Adipose tissue (tissue), 3 donors: ENCODE data around the gene TOR1A. TPM values are rescaled to one million over a fixed set of nuclear protein-coding genes. Genes with fewer than 3 reads are reported as not detected.

Experiments
- H3K27ac ChIP-seq: one replicate; pipeline ENCODE4 v1.5.1; 2013; ENCODE audit warnings: low read depth, low read length
- WGBS, 3 donors: extraction: QIAGEN DNeasy Blood & Tissue Kit; methylation state at CpG; one replicate each; pipeline ENCODE4 v1.1.7; 2013; 5-methylcytosine and 5-hydroxymethylcytosine counted together
- polyA plus RNA-seq, 3 donors: library from polyadenylated mRNA; stranded (reverse); fragments of 200-250 nt; gene quantifications; one replicate each; pipeline ENCODE4 v1.2.3, GENCODE V29; 2013
- donor health status: healthy with polysubstance abuse.
- donor health status: Bipolar disorder and iron deficiency.
- donor health status: healthy.

TOR1A gene
- polyA plus RNA-seq = 10 to 100 TPM; 16.0 to 29.6 (median 16.1) TPM

DNA sequence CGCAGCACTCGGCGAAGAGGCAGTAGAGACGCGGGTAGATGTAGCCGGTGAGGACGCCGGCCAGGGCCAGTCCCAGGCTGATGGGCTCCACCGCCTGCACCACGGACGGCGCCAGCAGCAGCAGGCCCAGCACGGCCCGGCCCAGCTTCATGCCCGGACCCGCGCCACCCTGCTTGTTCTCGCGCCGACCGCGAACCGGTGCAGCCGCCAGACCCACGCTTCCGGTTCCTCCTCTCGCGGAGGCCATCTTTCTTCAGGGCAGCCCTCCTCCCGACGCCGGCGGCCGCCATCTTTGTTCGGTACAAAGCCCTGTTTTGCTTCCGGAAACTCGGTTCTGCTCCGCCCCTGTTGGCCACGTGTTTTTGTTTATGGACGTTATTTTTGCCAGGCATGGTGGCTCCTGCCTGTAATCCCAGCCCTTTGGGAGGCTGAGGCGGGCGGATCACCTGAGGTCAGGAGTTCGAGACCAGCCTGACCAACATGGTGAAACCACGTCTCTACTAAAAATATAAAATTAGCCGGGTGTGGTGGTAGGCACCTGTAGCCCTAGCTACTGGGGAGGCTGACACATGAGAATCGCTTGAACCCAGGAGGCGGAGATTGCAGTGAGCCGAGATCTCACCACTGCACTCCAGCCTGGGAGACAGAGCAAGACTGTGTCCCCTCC is at the start of gene TOR1A:
TOR1A (minus strand) TSS at position 202 of the 667 bp plus-strand sequence; CDS start at position 151, 51 bp downstream.
- H3K27ac ChIP-seq = peak within 1 kb of the TSS; percentile 34
- WGBS, 3 donors = 4 to 5% (median 4%) methylated on average over 41 to 47 of the region's 47 CpGs

DNA sequence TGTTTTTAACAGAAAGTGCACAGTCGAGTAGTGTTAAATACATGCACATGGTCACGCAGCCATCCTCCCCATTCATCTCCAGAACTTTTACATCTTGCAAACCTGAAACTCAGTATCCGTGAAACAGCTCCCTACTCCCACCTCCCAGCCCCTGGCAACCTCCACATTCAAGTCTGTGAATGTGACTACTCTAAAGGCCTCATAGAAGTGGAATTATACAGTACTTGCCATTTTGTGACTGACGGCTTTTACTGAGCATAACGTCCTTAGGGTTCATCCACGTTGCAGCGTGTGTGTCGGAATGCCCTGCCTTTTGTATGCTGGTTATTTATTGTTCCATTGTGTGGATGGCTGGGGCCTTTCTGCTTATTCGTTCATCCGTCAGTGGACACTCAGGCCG is 47.1 kb upstream of the TOR1A start:
- WGBS, 3 donors = 90 to 96% (median 94%) methylated on average over 10 to 11 of the region's 11 CpGs
- no peak overlapping the region for H3K27ac ChIP-seq

DNA sequence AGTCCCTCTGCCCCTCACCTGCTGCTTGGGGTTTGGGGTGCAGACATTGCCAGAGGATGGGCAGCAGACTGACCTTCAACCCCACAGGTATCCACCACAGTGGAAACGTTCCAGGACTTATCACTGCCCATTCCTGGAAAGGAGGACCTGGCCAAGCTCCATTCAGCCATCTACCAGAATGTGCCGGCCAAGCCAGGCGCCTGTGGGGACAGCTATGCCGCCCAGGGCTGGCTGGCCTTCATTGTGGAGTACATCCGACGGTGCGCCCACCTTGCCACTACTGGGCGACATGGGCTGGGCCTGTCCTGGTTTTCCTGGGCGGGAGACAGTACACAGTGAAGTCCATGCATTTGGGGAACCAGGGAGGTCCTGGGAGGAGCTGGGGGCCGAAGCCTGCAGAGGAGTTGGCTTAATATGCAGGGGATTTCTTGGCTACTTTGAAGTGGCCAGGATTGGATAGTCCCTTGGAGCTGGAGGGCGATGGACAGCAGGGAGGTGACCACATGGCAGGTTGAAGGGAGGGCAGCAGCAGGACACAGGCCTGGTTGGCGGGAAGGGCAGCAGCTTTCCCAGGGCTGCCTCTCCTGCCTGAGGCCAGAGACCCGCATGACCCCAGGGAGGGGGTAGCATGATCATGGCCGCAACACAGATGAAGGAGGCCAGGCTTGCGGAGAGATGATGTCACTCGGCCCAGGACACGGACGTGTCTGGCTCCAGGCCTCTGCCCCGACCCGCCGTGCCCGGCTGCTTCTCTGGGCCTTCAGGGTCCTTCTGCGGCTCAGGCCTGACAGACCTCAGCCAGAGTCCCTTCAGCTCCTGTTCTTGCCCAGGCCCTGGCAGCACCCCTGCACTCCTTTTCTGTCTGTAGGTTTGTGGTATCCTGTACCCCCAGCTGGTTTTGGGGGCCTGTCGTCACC is 45.9 kb upstream of the TOR1A start:
- no peak overlapping the region for H3K27ac ChIP-seq
- 90 to 91% (median 91%) methylated on average over 22 to 24 of the region's 24 CpGs for WGBS, 3 donors

GRCh38 chr9:129868872-129869486 is 45.0 kb upstream of the TOR1A start:
- WGBS, 3 donors = 76 to 86% (median 81%) methylated on average over 28 of the region's 28 CpGs
- H3K27ac ChIP-seq = no peak overlapping the region

DNA sequence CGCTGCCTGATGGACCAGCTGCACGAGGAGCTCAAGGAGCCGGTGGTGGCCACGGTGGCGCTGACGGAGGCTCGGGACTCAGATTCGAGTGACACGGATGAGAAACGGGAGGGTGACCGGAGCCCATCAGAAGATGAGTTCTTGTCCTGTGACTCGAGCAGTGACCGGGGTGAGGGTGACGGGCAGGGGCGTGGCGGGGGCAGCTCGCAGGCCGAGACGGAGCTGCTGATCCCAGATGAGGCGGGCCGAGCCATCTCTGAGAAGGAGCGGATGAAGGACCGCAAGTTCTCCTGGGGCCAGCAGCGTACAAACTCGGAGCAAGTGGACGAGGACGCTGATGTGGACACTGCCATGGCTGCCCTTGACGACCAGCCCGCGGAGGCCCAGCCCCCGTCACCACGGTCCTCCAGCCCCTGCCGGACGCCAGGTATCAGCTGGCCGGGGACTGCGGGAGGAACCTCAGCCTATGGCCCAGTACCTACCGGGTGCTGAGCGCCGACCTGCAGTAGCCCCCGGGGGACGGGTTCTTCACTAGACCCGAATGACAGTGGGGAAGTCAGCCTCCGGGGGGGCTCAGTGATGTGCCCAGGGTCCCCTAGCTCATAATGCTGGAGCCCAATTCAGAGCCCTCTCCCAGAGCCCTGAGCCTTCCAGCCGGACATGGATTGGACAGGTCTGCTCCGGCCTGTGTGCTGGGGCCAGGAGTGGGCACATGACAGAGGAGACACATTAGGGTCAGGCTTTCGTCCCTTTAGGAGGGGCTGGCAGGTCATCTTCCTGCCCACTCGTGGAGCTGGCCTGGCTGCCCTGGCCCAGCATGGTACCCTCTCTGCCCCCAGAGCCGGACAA is 44.3 kb upstream of the TOR1A start:
- 87 to 89% (median 87%) methylated on average over 47 to 48 of the region's 48 CpGs for WGBS, 3 donors
- H3K27ac ChIP-seq = no peak overlapping the region

DNA sequence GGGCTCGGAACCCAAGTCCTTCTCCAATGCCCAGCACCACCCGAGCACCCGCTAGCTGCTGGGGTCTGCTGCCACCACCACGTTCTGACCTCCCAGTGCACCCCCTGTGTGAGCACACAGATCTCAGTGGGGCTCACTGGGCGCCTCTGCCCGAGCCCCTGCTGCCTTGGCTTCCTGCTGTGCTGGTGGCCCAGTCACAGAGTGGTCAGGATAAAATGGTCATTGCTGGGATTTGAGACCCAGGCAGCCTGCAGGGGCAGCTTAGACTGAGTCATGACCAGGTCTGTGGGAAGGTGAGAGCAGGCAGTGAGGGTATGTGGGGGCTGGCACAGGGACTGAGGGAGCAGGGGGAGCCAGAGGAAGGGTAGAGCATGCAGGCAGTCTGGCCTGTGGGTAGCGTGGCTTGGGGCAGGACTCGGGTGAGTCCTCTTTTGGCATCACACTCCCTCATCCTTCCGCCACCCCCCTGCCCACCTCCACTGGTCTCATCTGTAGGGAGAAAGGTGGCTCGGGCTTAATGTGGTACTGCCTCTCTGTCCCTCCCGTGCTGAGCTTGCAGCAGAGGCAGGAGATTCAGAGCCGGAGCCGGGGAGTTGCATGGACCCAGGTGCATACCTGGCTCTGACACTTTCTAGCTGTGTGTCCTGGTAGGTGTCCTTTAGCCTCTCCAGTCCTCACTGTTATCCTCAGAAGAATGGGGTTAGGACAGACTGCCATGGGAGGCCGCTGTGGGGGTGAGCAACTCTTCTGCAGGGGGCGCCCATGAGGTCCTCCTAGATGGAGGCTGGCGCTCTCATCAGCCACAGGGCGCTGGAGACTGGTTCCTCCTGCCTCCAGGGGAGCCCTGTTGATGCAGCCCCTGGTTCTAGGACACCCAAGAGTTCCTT is 43.4 kb upstream of the TOR1A start:
- H3K27ac ChIP-seq = no peak overlapping the region
- WGBS, 3 donors = 78 to 81% (median 80%) methylated on average over 15 to 17 of the region's 17 CpGs

DNA sequence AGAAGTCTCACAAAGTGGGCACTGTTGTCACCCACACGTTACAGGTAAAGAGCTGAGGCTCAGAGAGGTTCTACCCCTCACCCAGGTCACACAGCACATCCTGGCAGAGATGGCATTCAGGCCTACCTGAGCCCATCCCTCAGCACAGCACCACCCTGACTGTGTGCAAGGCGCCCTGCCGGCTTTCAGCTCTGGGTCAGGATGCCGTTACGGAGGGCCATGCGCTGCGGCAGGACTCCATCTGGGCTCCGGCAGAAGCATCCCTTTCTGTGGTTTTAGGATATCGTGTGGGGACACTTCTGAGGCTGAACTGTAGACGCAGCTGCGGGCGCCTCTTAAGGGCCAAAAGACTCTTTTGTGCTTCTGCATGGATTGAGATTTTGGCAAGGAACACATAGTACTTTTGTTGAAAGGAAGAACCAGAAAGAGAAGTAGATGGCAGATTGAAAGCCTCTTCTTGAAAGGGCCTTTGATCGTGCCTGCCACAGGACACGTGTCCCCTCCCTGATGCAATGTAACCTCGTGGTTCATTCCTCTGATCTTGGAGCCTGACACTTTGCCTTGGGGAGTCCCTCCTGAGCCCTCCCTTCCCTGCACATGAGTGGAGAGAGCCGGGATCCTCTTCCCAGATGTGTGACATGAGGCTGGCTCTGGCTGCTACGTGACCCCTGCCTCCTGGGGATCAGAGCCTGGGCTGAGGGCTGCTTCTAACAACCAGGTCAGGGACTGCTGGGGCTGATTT is 42.6 kb upstream of the TOR1A start:
- WGBS, 3 donors = 67 to 83% (median 73%) methylated on average over 17 of the region's 17 CpGs
- no peak overlapping the region for H3K27ac ChIP-seq

DNA sequence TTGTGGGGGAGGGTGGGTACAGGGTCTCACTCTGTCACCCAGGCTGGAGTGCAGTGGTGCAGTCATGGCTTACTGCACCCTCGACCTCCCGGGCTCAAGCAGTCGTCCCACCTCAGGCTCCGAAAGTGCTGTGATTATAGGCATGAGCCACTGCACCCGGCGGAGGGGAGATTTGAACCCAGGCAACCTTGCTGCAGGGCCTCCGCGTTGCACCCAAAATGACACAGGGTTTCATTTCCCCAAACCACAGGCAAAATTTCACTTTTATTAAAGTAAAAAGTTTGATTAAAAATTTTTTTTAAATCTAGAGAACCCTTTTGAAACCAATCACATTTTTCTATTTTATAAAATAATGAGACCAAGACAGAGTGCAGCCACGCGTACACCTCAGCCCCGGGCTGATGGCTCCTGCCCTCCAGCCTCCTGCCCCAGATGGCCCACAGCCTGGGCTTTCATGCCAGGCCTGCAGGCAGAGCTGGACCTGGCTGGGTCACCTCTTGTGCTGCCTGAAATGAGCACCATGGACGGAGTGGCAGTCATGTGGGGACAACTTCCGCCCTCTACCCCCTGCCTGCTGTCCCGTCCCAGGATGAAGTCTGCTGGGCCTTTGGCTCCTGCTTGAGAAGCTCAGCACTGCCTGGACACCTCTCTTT is 41.9 kb upstream of the TOR1A start:
- no peak overlapping the region for H3K27ac ChIP-seq
- 70 to 87% (median 73%) methylated on average over 14 of the region's 14 CpGs for WGBS, 3 donors

DNA sequence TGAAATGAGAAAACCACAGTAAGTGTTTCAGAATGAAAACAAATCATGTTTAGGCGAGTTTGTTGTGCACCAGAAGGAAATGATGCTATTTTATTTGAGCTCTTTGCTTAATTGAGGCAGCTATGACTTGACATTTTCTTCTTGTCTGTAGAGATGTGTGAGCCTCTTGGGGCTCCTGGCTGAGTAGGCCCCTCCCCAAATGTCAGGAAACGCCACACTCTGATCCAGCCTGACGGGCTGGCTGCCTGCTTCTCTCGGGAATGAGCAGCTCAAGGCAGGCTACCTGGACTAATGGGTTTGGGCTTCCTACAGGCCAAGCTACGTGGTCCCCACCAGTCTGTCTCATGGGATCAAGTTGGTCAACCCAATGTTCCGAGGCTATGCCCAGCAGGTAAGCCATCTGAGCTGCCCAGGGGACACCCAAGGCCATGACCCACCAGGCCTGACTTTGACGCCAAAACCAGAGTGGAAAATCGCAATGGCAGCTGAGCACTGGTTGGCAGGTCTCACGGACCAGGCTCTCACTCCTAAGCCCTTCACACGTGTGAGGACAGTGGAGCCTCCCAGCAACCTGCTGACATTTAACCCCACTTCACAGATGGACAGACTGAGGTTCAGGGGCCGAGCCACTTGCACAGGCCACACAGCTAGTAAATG is 41.2 kb upstream of the TOR1A start:
- H3K27ac ChIP-seq = no peak overlapping the region
- 57 to 75% (median 62%) methylated on average over 11 of the region's 11 CpGs for WGBS, 3 donors

DNA sequence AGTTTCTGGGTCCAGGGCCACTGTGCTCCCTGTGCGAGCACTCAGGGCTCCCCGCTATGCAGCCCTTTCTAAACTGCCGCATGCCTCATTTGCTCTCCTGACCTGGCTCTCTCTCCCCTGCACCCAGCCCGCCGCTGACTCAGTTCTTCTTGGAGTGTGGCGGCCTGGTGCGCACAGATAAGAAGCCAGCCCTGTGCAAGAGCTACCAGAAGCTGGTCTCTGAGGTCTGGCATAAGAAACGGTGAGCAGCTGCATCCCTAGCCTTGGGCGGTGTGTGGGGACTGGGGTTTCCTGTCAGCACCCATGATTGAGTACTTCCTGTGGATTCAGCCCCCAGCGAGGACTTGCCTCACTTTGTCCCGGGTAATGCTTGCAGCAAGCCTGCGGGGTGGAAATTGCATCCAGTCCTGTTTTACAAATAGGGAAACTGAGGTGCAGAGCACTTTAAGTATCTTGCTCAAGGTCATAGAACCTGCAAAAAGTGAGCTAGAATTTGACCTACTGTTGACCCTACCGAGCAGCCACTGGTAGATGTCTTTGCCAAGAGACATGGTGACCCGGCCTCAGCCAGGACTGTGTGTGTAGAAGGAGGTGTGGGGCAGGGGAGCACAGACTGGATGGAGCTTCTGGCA is 39.2 kb upstream of the TOR1A start:
- H3K27ac ChIP-seq = no peak overlapping the region
- 37 to 74% (median 47%) methylated on average over 14 of the region's 14 CpGs for WGBS, 3 donors

- WGBS, 3 donors = 79 to 91% (median 79%) methylated on average over 12 of the region's 12 CpGs
- H3K27ac ChIP-seq = no peak overlapping the region
Measured at GRCh38 chr9:129861447-129861827, 37.5 kb upstream of the TOR1A start.

DNA sequence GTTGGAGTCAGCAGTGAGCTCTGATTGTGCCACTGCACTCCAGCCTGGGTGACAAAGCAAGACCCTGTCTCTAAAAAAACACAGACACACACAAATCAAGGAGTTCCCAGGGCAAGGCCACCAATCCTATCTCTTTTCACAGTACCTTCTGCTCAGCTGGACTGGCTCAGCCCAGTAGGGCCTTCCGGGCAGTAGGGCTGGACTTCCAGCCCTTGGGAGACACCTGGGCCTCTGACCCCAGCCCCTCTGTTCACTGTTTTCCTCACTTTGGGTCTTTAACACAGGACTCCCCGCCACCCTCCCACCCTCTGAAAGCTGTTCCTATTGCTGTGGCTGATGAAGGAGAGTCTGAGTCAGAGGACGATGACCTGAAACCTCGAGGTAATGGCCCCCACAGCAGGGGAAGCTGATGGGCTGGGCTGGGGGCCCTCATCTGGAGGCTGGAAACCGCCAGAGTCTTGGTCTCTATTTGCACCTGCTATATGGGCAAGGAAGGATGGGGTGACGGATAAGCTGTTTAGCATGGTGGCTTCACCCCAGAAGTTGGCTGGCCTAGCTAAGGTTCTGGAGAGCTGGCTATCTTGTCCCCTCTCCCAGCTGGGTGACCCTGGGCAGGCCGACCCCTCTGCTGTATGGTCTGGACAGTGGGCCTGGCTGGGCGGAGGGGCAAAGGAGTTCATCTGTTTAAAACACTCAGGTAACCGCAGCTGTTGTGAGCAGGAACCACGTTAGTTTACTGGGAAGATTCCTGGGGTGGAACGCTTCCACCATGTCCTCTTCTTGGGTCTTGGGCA is 36.9 kb upstream of the TOR1A start:
- no peak overlapping the region for H3K27ac ChIP-seq
- 68 to 81% (median 71%) methylated on average over 11 of the region's 11 CpGs for WGBS, 3 donors

- H3K27ac ChIP-seq = no peak overlapping the region
- WGBS, 3 donors = 87 to 93% (median 88%) methylated on average over 11 of the region's 11 CpGs
Measured at GRCh38 chr9:129858167-129858962, 34.4 kb upstream of the TOR1A start.

GRCh38 chr9:129857207-129857606 is 33.3 kb upstream of the TOR1A start:
- 89 to 92% (median 90%) methylated on average over 7 of the region's 7 CpGs for WGBS, 3 donors
- H3K27ac ChIP-seq = no peak overlapping the region
